ENCODE results near the gene IDH3A. TPM values are rescaled to one million over a fixed set of nuclear protein-coding genes. Genes with fewer than 3 reads are reported as not detected.

Gene IDH3A
- total RNA-seq, 1 experiment from 2014 or later: 40.2 TPM

DNA sequence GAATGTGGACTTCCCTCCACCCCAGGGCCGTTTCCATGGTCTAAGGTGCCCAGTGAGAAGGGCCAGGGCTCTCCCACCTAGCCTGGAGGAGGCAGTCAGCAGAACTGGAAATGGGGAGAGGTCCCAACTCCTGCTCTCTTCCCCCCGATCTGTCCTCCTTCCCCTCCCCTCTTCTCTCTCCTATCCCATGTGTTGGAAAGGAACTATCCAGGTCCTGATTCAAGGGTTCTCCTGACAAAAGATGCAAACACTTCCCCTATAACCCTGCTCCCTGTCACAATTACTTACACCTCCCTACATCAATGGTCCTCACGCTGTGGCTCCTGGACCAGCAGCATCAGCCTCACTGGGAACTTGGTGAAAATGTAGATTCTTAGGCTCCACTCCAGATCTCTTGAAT is 23.9 kb upstream of the IDH3A start:
- Histone ChIP-seq H3K4me1 (ENCODE audit: insufficient read depth, low read length) (peaks cover 2% of the 10 kb centered on the region; the same call in 1 of the 2 replicates), H2BK12ac (ENCODE audit: insufficient read length, low read depth, low read length) (no peak overlapping the region), H2BK20ac (ENCODE audit: low read depth, low read length, poor library complexity, severe bottlenecking) (no peak overlapping the region), H2BK15ac (ENCODE audit: low read depth, low read length) (no peak overlapping the region), H3K9ac (ENCODE audit: extremely low read depth, insufficient read length, low read length) (no peak overlapping the region), H4K91ac (ENCODE audit: insufficient read length, low read depth, low read length) (no peak overlapping the region), H3K27me3 (ENCODE audit: insufficient read depth, low read length) (no peaks in the 10 kb centered on the region), H3K79me2 (ENCODE audit: insufficient read depth, low read length) (no peaks in the 10 kb centered on the region), H2BK120ac (ENCODE audit: low read depth, low read length, poor library complexity, severe bottlenecking) (no peak overlapping the region), H3K23ac (ENCODE audit: insufficient read length, low read depth, low read length) (no peak overlapping the region), H3K23me2 (ENCODE audit: insufficient read length, low read depth, low read length, poor library complexity, severe bottlenecking) (no peaks in the 10 kb centered on the region), H2AK5ac (ENCODE audit: insufficient read length, low read length) (no peak overlapping the region), H3K4ac (ENCODE audit: low read depth, low read length) (no peak overlapping the region), H4K8ac (replicated peaks; ENCODE audit: insufficient read length, low read depth, low read length) (no peak overlapping the region), H3T11ph (ENCODE audit: low read length) (no peak overlapping the region), H3K79me1 (ENCODE audit: insufficient read depth, low read depth, low read length, poor library complexity, severe bottlenecking) (no peaks in the 10 kb centered on the region), H3K4me2 (ENCODE audit: insufficient read depth, insufficient read length, low read length) (no peak overlapping the region), H4K20me1 (ENCODE audit: control insufficient read depth, insufficient read depth, insufficient read length) (no peaks in the 10 kb centered on the region), H3K9me3 (ENCODE audit: control insufficient read depth, low read depth, low read length) (no peaks in the 10 kb centered on the region), H2AFZ (ENCODE audit: low read length) (no peak overlapping the region), H3K18ac (ENCODE audit: insufficient read length, low read depth, low read length) (no peak overlapping the region), H3K56ac (ENCODE audit: insufficient read length, low read depth, low read length) (no peak overlapping the region), H3K14ac (ENCODE audit: insufficient read depth, low read length) (no peak overlapping the region), H2BK5ac (ENCODE audit: insufficient read length, low read length) (no peak overlapping the region), H4K5ac (ENCODE audit: insufficient read length, low read depth, low read length) (no peak overlapping the region), H3K27ac (ENCODE audit: insufficient read length, low read depth, low read length) (no peak overlapping the region)
- H3K27me3 Mint-ChIP-seq (ENCODE audit: low read depth): no peaks in the 10 kb centered on the region; the same call in 1 of the 2 replicates
- TF ChIP-seq CTCF (conservative IDR thresholded peaks at IDR 0.05): no peak
- H3K27ac Mint-ChIP-seq: no peak overlapping the region
- no peaks in the 10 kb centered on the region; a peak in 1 of 5 replicates for H3K9me3 Mint-ChIP-seq
- H3K36me3 Mint-ChIP-seq (ENCODE audit: insufficient read depth in 1 of 3, low read depth in 3 of 3): peaks cover 3 to 10% (median 6%) of the 10 kb centered on the region in 3 experiments; a peak in 5 of 7 replicates
- WGBS (ENCODE audit: extremely low coverage, insufficient read length, low lambda C conversion rate): no CpG with 5 or more reads among the region's 3 CpGs
- H3K4me3 Mint-ChIP-seq: no peak overlapping the region; a peak in 1 of 5 replicates
- DNase-seq: no peak
- H3K4me1 Mint-ChIP-seq: peaks cover 22 to 35% of the 10 kb centered on the region in 2 experiments
